K562 (cell line): ENCODE data around the gene METRN. TPM values are rescaled to one million over a fixed set of nuclear protein-coding genes. Genes with fewer than 3 reads are reported as not detected.

Experiments used
- EWSR1 ChIP-seq: fragments of 450-650 bp; IDR thresholded peaks from 2 replicates; pipeline ENCODE4 v1.6.1; 2018; ENCODE audit warnings: borderline replicate concordance, mild to moderate bottlenecking, low read depth, moderate library complexity; ENCODE audit not compliant: partially characterized antibody
- HNRNPK ChIP-seq: fragments of 200-400 bp; formaldehyde crosslinking; IDR thresholded peaks from one replicate; pipeline ENCODE4 v1.6.1; 2018; ENCODE audit warnings: mild to moderate bottlenecking, low read depth, low read length; ENCODE audit not compliant: poor library complexity, severe bottlenecking
- KHSRP ChIP-seq: fragments of 450-650 bp; IDR thresholded peaks from 2 replicates; pipeline ENCODE4 v1.6.1; 2017
- NCOA1 ChIP-seq: fragments of 450-650 bp; IDR thresholded peaks from 2 replicates; pipeline ENCODE4 v1.6.1; 2016; ENCODE audit warnings: low read depth
- NCOA2 ChIP-seq, 2 experiments: fragments of 450-650 bp; IDR thresholded peaks; 2 replicates each; pipeline ENCODE4 v1.6.1; 2018; ENCODE audit warnings: mild to moderate bottlenecking in 2 of 2, moderate library complexity in 1 of 2; ENCODE audit not compliant: partially characterized antibody in 2 of 2
- PTTG1 ChIP-seq: fragments of 450-650 bp; IDR thresholded peaks from 2 replicates; pipeline ENCODE4 v1.6.1; 2016; ENCODE audit warnings: low read depth, mild to moderate bottlenecking, missing genetic modification characterization, missing compliant biosample characterization
- SRSF3 ChIP-seq: fragments of 200-400 bp; formaldehyde crosslinking; IDR thresholded peaks from 2 replicates; pipeline ENCODE4 v1.6.1; 2016; ENCODE audit warnings: mild to moderate bottlenecking, low read length, moderate library complexity; ENCODE audit not compliant: insufficient read depth
- SRSF7 ChIP-seq: fragments of 200-400 bp; formaldehyde crosslinking; optimal IDR thresholded peaks from 2 replicates; pipeline ENCODE3; 2017; ENCODE audit warnings: mild to moderate bottlenecking, low read depth, low read length
- TGIF2 ChIP-seq: sonication (generic); formaldehyde crosslinking; IDR thresholded peaks from 2 replicates; pipeline ENCODE4 v1.8.1; 2022; ENCODE audit warnings: mild to moderate bottlenecking, missing genetic modification reagents, moderate library complexity
- ZBTB17 ChIP-seq: fragments of 450-650 bp; formaldehyde crosslinking; IDR thresholded peaks from 2 replicates; pipeline ENCODE4 v1.4.0; 2020; ENCODE audit warnings: mild to moderate bottlenecking
- ZNF668 ChIP-seq: fragments of 250-450 bp; sonication (Bioruptor Pico); IDR thresholded peaks from 2 replicates; pipeline ENCODE4 v1.8.0; 2022; ENCODE audit warnings: mild to moderate bottlenecking, inconsistent platforms
- ZNF79 ChIP-seq: fragments of 250-450 bp; sonication (Bioruptor Pico); IDR thresholded peaks from 2 replicates; pipeline ENCODE4 v1.4.0; 2020; ENCODE audit warnings: low read depth, mild to moderate bottlenecking, moderate library complexity
- ZZZ3 ChIP-seq: fragments of 450-650 bp; IDR thresholded peaks from 2 replicates; pipeline ENCODE4 v1.6.1; 2016; ENCODE audit warnings: antibody characterized with exemption, mild to moderate bottlenecking, moderate library complexity
- polyA plus RNA-seq, 8 experiments: library from polyadenylated mRNA; depleted of rRNA in 4 of 8; stranded (reverse) in 5 of 8; unstranded in 3 of 8; fragments of >200 nt; fragmentation: Nextera tagmentation in 2 of 8; fragmentation: Illumina TruSeq in 1 of 8; extraction: Ambion mirVana in 2 of 8; extraction: Trizol in 1 of 8; gene quantifications; 2 replicates each; pipeline versions ENCODE4 v1.2.1 to v1.2.3, GENCODE V29; 2011 to 2014; ENCODE audit warnings: inconsistent platforms in 1 of 8, missing spikeins in 1 of 8
- total RNA-seq, 7 experiments: library from RNA; depleted of rRNA in 6 of 7; stranded (reverse); fragments of >200 nt in 6 of 7; fragmentation: Illumina TruSeq in 2 of 7; extraction: Trizol in 2 of 7; gene quantifications; 2 replicates each; pipeline versions ENCODE4 v1.2.1 to v1.2.3, GENCODE V29; 2011 to 2021; ENCODE audit warnings: low replicate concordance in 1 of 7
- TF ChIP-seq, protein P1 (sequence below), 2 experiments: fragments of 450-650 bp; IDR thresholded peaks; 2 replicates each; pipeline ENCODE4 v1.6.1; 2016; ENCODE audit warnings: mild to moderate bottlenecking in 2 of 2, borderline replicate concordance in 1 of 2, low read depth in 1 of 2, moderate library complexity in 1 of 2
- TF ChIP-seq, protein P2 (sequence below): sonication (generic); formaldehyde crosslinking; IDR thresholded peaks from 2 replicates; pipeline ENCODE4 v1.8.1; 2023; ENCODE audit warnings: mild to moderate bottlenecking, missing genetic modification reagents
- TF ChIP-seq, protein P3 (sequence below), 2 experiments: IDR thresholded peaks; 2 replicates each; pipeline ENCODE4 v1.6.1; 2012; ENCODE audit warnings: improper control_type of control experiment in 2 of 2, low read depth in 2 of 2, low read length in 2 of 2, borderline replicate concordance in 1 of 2

The METRN gene
- total and polyA plus RNA-seq, 9 of the 15 experiments (the other 6 are each of a cell fraction or from before 2014, with no cell fraction given), result 0.20 to 89.8 (median 15.4) TPM

DNA sequence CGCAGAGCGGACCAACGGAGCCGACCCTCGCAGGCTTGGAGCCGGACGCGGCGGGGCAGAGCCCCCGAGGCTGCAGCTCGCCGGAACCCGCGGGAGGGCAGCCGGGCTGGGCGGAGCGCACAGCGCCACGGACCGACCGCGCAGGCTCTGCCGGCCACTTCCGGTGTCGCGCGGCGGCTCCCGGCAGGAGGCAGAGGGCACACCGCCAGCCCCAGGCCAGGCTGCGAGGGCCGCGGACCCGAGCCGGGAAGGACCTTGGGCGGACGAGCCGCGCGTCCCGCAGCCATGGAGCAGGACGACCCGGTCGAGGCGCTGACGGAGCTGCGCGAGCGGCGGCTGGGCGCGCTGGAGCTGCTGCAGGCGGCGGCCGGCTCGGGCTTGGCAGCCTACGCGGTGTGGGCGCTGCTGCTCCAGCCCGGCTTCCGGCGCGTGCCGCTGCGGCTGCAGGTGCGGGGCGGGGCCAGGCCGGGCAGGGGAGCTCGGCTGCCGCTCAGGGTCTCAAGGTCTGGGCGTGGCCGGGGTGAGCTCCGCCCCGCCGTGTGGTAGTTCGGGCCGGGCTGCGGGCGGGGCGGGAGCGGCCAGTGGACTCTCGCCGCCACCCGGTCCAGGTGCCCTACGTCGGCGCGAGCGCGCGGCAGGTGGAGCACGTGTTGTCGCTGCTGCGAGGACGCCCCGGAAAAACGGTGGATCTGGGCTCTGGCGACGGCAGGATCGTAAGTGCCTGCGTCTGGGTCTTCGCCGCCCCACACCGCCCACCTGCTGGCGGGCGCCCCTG is 6.3 kb downstream of the METRN start, which contains the start of gene ANTKMT (continued):
- TF ChIP-seq, protein P1, sequence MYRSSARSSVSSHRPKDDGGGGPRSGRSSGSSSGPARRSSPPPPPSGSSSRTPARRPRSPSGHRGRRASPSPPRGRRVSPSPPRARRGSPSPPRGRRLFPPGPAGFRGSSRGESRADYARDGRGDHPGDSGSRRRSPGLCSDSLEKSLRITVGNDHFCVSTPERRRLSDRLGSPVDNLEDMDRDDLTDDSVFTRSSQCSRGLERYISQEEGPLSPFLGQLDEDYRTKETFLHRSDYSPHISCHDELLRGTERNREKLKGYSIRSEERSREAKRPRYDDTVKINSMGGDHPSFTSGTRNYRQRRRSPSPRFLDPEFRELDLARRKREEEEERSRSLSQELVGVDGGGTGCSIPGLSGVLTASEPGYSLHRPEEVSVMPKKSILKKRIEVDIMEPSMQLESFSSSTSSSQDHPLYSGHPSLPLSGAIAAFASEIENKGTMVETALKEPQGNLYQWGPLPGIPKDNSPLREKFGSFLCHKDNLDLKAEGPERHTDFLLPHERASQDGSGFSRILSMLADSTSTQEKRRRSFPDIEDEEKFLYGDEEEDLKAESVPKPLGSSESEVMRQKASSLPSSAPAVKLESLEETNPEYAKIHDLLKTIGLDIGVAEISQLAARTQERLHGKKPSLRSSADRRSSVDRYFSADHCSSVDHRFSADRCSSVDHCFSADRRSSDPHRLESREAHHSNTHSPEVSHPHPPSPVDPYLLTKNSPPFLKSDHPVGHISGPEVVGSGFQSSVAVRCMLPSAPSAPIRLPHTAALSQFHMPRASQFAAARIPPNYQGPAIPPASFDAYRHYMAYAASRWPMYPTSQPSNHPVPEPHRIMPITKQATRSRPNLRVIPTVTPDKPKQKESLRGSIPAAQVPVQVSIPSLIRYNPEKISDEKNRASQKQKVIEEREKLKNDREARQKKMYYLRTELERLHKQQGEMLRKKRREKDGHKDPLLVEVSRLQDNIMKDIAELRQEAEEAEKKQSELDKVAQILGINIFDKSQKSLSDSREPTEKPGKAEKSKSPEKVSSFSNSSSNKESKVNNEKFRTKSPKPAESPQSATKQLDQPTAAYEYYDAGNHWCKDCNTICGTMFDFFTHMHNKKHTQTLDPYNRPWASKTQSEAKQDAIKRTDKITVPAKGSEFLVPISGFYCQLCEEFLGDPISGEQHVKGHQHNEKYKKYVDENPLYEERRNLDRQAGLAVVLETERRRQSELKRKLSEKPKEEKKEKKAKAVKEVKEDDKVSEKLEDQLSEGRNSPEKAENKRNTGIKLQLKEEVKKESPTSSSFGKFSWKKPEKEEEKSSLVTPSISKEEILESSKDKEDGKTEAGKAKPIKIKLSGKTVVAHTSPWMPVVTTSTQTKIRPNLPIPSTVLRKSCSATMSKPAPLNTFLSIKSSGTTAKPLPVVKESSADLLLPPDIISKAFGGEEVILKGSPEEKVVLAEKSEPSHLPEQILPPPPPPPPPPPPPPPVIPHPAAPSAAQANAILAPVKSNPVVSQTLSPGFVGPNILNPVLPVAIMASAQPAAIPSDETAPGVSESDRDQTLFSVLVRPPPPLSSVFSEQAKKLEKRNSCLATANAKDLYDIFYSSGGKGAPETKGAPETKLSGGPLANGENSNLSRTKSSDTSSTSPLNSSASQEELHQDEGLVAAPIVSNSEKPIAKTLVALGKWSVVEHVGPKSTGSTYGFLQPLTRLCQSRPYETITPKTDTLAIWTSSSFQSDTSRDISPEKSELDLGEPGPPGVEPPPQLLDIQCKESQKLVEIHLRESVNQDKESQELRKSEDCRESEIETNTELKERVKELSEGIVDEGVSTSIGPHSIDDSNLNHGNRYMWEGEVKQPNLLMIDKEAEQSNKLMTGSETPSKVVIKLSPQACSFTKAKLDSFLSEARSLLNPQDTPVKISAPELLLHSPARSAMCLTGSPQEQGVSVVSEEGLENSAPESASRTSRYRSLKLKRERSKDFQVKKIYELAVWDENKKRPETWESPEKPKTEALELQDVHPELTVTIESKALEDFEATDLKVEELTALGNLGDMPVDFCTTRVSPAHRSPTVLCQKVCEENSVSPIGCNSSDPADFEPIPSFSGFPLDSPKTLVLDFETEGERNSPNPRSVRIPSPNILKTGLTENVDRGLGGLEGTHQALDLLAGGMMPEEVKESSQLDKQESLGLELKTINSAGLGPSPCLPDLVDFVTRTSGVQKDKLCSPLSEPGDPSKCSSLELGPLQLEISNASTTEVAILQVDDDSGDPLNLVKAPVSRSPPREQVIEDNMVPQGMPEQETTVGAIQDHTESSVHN (IDR thresholded peaks at IDR 0.05; ENCODE audit: borderline replicate concordance in 1 of 2, low read depth in 1 of 2), result no peak
- no peak for TF ChIP-seq ZZZ3
- TF ChIP-seq ZBTB17, result peak; percentile 81
- TF ChIP-seq TGIF2, result no peak
- TF ChIP-seq, protein P2, sequence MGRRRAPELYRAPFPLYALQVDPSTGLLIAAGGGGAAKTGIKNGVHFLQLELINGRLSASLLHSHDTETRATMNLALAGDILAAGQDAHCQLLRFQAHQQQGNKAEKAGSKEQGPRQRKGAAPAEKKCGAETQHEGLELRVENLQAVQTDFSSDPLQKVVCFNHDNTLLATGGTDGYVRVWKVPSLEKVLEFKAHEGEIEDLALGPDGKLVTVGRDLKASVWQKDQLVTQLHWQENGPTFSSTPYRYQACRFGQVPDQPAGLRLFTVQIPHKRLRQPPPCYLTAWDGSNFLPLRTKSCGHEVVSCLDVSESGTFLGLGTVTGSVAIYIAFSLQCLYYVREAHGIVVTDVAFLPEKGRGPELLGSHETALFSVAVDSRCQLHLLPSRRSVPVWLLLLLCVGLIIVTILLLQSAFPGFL (CRISPR knock-in tag), result no peak
- no peak for TF ChIP-seq SRSF7
- no peak; the same call in 1 of the 2 replicates for TF ChIP-seq NCOA1
- no peak for TF ChIP-seq EWSR1
- no peak for TF ChIP-seq PTTG1 (tag)
- TF ChIP-seq, protein P3, sequence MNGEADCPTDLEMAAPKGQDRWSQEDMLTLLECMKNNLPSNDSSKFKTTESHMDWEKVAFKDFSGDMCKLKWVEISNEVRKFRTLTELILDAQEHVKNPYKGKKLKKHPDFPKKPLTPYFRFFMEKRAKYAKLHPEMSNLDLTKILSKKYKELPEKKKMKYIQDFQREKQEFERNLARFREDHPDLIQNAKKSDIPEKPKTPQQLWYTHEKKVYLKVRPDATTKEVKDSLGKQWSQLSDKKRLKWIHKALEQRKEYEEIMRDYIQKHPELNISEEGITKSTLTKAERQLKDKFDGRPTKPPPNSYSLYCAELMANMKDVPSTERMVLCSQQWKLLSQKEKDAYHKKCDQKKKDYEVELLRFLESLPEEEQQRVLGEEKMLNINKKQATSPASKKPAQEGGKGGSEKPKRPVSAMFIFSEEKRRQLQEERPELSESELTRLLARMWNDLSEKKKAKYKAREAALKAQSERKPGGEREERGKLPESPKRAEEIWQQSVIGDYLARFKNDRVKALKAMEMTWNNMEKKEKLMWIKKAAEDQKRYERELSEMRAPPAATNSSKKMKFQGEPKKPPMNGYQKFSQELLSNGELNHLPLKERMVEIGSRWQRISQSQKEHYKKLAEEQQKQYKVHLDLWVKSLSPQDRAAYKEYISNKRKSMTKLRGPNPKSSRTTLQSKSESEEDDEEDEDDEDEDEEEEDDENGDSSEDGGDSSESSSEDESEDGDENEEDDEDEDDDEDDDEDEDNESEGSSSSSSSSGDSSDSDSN (IDR thresholded peaks at IDR 0.05; ENCODE audit: borderline replicate concordance in 1 of 2, low read depth in 2 of 2, low read length in 2 of 2), result peak; percentile 64 to 93
- no peak for TF ChIP-seq HNRNPK
- TF ChIP-seq SRSF3, result no peak
- no peak for TF ChIP-seq NCOA2 (IDR thresholded peaks at IDR 0.05; ENCODE audit: partially characterized antibody in 2 of 2)
- no peak for TF ChIP-seq KHSRP
- no peak for TF ChIP-seq ZNF668 (CRISPR knock-in tag)
- no peak for TF ChIP-seq ZNF79 (CRISPR knock-in tag)
